GM23248 (cell line): ENCODE results near the gene SEC23IP.

Experiments used
- EZH2 ChIP-seq: fragments of 200-600 bp; sonication (generic); IDR thresholded peaks from 2 replicates; pipeline ENCODE4 v1.6.1; 2018; ENCODE audit warnings: antibody characterized with exemption, mild to moderate bottlenecking; ENCODE audit not compliant: insufficient read depth, poor library complexity, severe bottlenecking
- EZH2phosphoT487 ChIP-seq: fragments of 200-600 bp; sonication (generic); IDR thresholded peaks from 2 replicates; pipeline ENCODE4 v1.6.1; 2018; ENCODE audit warnings: antibody characterized with exemption, moderate library complexity, mild to moderate bottlenecking, low read depth; ENCODE audit not compliant: insufficient read depth

DNA sequence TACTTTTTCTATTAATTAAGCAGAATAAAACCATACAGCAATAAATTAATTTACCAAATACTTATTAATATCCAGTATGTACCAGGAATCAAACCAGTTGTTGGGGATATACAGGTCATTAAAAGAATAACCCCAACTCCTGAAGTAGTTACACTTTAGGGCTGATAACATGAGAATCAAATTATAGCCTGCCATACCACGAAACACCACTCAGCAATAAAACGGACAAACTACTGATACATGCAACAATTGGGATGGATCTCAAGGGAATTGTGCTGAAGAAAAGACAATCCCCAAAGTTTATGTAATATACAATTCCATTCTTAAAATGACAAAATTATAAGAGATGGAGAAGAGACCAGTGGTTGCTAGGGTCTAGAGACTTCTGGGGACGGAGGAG is 42.6 kb upstream of the SEC23IP start:
- TF ChIP-seq EZH2 = no peak
- no peak for TF ChIP-seq EZH2phosphoT487
